ENCODE results near the gene CCDC137.

Gene CCDC137

DNA sequence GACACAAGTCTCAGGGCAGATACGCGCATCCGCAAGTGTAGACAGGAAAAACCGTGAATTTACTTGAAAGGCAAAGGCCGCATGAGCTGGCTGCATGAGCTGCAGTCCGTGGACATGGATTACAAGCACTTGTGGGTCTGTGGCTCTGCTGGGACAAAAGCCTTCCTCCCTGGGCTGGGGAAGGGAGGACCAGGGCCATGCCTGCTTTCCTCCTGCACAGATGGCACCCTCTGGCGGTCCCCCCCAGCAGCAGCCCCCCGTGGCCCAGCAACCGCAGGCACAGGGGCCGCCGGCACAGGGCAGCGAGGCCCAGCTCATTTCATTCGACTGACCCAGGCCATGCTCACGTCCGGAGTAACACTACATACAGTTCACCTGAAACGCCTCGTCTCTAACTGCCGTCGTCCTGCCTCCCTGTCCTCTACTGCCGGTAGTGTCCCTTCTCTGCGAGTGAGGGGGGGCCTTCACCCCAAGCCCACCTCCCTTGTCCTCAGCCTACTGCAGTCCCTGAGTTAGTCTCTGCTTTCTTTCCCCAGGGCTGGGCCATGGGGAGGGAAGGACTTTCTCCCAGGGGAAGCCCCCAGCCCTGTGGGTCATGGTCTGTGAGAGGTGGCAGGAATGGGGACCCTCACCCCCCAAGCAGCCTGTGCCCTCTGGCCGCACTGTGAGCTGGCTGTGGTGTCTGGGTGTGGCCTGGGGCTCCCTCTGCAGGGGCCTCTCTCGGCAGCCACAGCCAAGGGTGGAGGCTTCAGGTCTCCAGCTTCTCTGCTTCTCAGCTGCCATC lies 34.9 kb downstream of the CCDC137 start (continued):
- TF ChIP-seq, protein P1, sequence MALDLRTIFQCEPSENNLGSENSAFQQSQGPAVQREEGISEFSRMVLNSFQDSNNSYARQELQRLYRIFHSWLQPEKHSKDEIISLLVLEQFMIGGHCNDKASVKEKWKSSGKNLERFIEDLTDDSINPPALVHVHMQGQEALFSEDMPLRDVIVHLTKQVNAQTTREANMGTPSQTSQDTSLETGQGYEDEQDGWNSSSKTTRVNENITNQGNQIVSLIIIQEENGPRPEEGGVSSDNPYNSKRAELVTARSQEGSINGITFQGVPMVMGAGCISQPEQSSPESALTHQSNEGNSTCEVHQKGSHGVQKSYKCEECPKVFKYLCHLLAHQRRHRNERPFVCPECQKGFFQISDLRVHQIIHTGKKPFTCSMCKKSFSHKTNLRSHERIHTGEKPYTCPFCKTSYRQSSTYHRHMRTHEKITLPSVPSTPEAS (tag by site-specific recombination; IDR thresholded peaks at IDR 0.05) = no peak
- TF ChIP-seq ZFP69B (tag by site-specific recombination; IDR thresholded peaks at IDR 0.05) (no peak), ZNF747 (tag by site-specific recombination; IDR thresholded peaks at IDR 0.05) (no peak), ZNF221 (tag by site-specific recombination; IDR thresholded peaks at IDR 0.05; ENCODE audit: borderline replicate concordance) (no peak), ZNF48 (tag by site-specific recombination; IDR thresholded peaks at IDR 0.05) (no peak), ZFHX2 (tag by site-specific recombination; conservative IDR thresholded peaks at IDR 0.05) (no peak), ZNF292 (tag by site-specific recombination; IDR thresholded peaks at IDR 0.05; ENCODE audit: borderline replicate concordance, low read depth) (no peak), OSR2 (tag by site-specific recombination; IDR thresholded peaks at IDR 0.05) (no peak), ZNF311 (tag by site-specific recombination; IDR thresholded peaks at IDR 0.05; ENCODE audit: borderline replicate concordance) (no peak), ZNF623 (tag by site-specific recombination; IDR thresholded peaks at IDR 0.05) (no peak), RBAK (tag by site-specific recombination; IDR thresholded peaks at IDR 0.05) (no peak), MYNN (tag by site-specific recombination; IDR thresholded peaks at IDR 0.05; ENCODE audit: borderline replicate concordance) (no peak; the same call in 1 of the 2 replicates), ZNF239 (tag by site-specific recombination; IDR thresholded peaks at IDR 0.05) (no peak), GLIS1 (tag by site-specific recombination; IDR thresholded peaks at IDR 0.05) (peak; percentile 79), SALL2 (tag by site-specific recombination; IDR thresholded peaks at IDR 0.05; ENCODE audit: borderline replicate concordance) (no peak), MEIS1 (CRISPR knock-in tag; IDR thresholded peaks at IDR 0.05; ENCODE audit: borderline replicate concordance) (no peak), ZNF621 (tag by site-specific recombination; IDR thresholded peaks at IDR 0.05) (no peak), KLF9 (tag by site-specific recombination; IDR thresholded peaks at IDR 0.05; ENCODE audit: low read depth) (0 out of 2 replicates have a peak, but pooled peaks have one; percentile 24), ZIC2 (tag by site-specific recombination; IDR thresholded peaks at IDR 0.05) (no peak; the same call in 1 of the 2 replicates), ZXDB (tag by site-specific recombination; IDR thresholded peaks at IDR 0.05) (peak; percentile 43; the same call in 1 of the 2 replicates)
- TF ChIP-seq, protein P2, sequence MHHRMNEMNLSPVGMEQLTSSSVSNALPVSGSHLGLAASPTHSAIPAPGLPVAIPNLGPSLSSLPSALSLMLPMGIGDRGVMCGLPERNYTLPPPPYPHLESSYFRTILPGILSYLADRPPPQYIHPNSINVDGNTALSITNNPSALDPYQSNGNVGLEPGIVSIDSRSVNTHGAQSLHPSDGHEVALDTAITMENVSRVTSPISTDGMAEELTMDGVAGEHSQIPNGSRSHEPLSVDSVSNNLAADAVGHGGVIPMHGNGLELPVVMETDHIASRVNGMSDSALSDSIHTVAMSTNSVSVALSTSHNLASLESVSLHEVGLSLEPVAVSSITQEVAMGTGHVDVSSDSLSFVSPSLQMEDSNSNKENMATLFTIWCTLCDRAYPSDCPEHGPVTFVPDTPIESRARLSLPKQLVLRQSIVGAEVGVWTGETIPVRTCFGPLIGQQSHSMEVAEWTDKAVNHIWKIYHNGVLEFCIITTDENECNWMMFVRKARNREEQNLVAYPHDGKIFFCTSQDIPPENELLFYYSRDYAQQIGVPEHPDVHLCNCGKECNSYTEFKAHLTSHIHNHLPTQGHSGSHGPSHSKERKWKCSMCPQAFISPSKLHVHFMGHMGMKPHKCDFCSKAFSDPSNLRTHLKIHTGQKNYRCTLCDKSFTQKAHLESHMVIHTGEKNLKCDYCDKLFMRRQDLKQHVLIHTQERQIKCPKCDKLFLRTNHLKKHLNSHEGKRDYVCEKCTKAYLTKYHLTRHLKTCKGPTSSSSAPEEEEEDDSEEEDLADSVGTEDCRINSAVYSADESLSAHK (tag by site-specific recombination; IDR thresholded peaks at IDR 0.05) = no peak
- TF ChIP-seq, protein P3, sequence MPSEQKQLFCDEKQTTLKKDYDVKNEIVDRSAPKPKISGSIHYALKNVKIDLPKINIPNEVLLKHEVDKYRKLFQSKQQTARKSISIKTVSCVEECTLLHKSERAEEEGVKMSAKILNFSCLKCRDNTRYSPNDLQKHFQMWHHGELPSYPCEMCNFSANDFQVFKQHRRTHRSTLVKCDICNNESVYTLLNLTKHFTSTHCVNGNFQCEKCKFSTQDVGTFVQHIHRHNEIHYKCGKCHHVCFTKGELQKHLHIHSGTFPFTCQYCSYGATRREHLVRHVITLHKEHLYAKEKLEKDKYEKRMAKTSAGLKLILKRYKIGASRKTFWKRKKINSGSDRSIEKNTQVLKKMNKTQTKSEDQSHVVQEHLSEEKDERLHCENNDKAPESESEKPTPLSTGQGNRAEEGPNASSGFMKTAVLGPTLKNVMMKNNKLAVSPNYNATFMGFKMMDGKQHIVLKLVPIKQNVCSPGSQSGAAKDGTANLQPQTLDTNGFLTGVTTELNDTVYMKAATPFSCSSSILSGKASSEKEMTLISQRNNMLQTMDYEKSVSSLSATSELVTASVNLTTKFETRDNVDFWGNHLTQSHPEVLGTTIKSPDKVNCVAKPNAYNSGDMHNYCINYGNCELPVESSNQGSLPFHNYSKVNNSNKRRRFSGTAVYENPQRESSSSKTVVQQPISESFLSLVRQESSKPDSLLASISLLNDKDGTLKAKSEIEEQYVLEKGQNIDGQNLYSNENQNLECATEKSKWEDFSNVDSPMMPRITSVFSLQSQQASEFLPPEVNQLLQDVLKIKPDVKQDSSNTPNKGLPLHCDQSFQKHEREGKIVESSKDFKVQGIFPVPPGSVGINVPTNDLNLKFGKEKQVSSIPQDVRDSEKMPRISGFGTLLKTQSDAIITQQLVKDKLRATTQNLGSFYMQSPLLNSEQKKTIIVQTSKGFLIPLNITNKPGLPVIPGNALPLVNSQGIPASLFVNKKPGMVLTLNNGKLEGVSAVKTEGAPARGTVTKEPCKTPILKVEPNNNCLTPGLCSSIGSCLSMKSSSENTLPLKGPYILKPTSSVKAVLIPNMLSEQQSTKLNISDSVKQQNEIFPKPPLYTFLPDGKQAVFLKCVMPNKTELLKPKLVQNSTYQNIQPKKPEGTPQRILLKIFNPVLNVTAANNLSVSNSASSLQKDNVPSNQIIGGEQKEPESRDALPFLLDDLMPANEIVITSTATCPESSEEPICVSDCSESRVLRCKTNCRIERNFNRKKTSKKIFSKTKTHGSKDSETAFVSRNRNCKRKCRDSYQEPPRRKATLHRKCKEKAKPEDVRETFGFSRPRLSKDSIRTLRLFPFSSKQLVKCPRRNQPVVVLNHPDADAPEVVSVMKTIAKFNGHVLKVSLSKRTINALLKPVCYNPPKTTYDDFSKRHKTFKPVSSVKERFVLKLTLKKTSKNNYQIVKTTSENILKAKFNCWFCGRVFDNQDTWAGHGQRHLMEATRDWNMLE (tag by site-specific recombination; conservative IDR thresholded peaks at IDR 0.05; ENCODE audit: low read depth) = no peak
- TF ChIP-seq, protein P4, sequence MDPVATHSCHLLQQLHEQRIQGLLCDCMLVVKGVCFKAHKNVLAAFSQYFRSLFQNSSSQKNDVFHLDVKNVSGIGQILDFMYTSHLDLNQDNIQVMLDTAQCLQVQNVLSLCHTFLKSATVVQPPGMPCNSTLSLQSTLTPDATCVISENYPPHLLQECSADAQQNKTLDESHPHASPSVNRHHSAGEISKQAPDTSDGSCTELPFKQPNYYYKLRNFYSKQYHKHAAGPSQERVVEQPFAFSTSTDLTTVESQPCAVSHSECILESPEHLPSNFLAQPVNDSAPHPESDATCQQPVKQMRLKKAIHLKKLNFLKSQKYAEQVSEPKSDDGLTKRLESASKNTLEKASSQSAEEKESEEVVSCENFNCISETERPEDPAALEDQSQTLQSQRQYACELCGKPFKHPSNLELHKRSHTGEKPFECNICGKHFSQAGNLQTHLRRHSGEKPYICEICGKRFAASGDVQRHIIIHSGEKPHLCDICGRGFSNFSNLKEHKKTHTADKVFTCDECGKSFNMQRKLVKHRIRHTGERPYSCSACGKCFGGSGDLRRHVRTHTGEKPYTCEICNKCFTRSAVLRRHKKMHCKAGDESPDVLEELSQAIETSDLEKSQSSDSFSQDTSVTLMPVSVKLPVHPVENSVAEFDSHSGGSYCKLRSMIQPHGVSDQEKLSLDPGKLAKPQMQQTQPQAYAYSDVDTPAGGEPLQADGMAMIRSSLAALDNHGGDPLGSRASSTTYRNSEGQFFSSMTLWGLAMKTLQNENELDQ (tag by site-specific recombination; IDR thresholded peaks at IDR 0.05; ENCODE audit: low read depth) = no peak
- TF ChIP-seq, protein P5, sequence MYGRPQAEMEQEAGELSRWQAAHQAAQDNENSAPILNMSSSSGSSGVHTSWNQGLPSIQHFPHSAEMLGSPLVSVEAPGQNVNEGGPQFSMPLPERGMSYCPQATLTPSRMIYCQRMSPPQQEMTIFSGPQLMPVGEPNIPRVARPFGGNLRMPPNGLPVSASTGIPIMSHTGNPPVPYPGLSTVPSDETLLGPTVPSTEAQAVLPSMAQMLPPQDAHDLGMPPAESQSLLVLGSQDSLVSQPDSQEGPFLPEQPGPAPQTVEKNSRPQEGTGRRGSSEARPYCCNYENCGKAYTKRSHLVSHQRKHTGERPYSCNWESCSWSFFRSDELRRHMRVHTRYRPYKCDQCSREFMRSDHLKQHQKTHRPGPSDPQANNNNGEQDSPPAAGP (tag by site-specific recombination; IDR thresholded peaks at IDR 0.05) = peak; percentile 14; the same call in 1 of the 2 replicates
- TF ChIP-seq, protein P6, sequence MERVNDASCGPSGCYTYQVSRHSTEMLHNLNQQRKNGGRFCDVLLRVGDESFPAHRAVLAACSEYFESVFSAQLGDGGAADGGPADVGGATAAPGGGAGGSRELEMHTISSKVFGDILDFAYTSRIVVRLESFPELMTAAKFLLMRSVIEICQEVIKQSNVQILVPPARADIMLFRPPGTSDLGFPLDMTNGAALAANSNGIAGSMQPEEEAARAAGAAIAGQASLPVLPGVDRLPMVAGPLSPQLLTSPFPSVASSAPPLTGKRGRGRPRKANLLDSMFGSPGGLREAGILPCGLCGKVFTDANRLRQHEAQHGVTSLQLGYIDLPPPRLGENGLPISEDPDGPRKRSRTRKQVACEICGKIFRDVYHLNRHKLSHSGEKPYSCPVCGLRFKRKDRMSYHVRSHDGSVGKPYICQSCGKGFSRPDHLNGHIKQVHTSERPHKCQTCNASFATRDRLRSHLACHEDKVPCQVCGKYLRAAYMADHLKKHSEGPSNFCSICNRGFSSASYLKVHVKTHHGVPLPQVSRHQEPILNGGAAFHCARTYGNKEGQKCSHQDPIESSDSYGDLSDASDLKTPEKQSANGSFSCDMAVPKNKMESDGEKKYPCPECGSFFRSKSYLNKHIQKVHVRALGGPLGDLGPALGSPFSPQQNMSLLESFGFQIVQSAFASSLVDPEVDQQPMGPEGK (tag by site-specific recombination; IDR thresholded peaks at IDR 0.05) = peak; percentile 89

All from HEK293 (cell line).